Ovary (tissue), 3 donors: ENCODE measurements around the gene ABTB2.

Experiments used
- EP300 ChIP-seq: sonication (generic); formaldehyde crosslinking; IDR thresholded peaks from one replicate; pipeline ENCODE4 v1.6.1; 2017; ENCODE audit warnings: antibody characterized with exemption
- POLR2A ChIP-seq: fragments of 450-650 bp; IDR thresholded peaks from one replicate; pipeline ENCODE4 v1.6.1; 2017; ENCODE audit warnings: antibody characterized with exemption, mild to moderate bottlenecking, moderate library complexity
- TF ChIP-seq, protein P1 (sequence below), 3 donors: fragments of 450-650 bp in 2 of 3; fragments of 200-600 bp in 1 of 3; IDR thresholded peaks; one replicate each; pipeline versions ENCODE4 v1.5.1 to v1.8.0; 2016 to 2022; ENCODE audit warnings: antibody characterized with exemption in 3 of 3, mild to moderate bottlenecking in 1 of 3
- donor health status: DM: no; HTN: no; CAD: no.

DNA sequence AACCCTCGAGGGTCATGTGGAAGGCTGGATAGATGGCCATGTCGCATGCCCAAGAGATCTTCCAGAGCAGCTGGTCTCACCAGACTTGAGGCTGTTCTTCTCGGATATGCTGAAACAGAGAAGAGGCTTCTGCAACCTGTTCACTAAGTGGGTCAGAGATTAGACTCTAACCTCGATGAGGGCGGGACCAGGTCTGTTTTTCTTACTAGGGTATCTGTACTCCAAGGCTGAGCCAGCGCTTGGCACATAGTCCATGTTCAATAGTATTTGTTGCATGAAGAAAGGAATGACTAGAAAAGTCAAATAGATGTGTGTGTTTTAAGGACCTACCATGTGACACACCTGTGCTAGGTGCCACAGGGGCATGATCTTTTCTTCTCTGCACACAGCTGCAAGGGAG lies 43.6 kb downstream of the ABTB2 start:
- TF ChIP-seq, protein P1, sequence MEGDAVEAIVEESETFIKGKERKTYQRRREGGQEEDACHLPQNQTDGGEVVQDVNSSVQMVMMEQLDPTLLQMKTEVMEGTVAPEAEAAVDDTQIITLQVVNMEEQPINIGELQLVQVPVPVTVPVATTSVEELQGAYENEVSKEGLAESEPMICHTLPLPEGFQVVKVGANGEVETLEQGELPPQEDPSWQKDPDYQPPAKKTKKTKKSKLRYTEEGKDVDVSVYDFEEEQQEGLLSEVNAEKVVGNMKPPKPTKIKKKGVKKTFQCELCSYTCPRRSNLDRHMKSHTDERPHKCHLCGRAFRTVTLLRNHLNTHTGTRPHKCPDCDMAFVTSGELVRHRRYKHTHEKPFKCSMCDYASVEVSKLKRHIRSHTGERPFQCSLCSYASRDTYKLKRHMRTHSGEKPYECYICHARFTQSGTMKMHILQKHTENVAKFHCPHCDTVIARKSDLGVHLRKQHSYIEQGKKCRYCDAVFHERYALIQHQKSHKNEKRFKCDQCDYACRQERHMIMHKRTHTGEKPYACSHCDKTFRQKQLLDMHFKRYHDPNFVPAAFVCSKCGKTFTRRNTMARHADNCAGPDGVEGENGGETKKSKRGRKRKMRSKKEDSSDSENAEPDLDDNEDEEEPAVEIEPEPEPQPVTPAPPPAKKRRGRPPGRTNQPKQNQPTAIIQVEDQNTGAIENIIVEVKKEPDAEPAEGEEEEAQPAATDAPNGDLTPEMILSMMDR (IDR thresholded peaks at IDR 0.05), result no peak
- TF ChIP-seq POLR2A (no peak), EP300 (no peak)
